NCI-H187 (cell line): ENCODE results near the gene SCD5.

Experiments
- DNase-seq, 2 experiments: peaks; one replicate each; lab custom pipeline; 2025; lab: John Stamatoyannopoulos, UW

The SCD5 gene

DNA sequence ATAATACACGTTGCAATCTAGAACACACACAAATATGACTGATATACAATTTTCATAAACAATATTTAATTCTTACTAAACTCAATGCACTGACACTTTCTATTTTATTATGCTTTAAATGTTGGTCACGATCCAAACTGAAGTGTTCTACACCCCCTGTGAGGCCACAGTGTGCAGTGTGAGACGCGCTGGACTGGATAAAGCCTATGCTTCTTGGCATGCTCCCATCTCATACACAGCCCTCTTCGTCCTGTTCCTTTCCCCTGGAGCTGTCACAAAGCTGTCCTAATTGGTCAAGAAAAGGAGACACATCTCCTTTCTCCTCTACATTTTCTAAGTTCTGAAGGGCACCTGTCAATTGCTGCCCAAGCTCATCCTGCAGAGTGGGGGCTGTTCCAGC lies 72.0 kb downstream of the SCD5 start:
- DNase-seq: no peak

DNA sequence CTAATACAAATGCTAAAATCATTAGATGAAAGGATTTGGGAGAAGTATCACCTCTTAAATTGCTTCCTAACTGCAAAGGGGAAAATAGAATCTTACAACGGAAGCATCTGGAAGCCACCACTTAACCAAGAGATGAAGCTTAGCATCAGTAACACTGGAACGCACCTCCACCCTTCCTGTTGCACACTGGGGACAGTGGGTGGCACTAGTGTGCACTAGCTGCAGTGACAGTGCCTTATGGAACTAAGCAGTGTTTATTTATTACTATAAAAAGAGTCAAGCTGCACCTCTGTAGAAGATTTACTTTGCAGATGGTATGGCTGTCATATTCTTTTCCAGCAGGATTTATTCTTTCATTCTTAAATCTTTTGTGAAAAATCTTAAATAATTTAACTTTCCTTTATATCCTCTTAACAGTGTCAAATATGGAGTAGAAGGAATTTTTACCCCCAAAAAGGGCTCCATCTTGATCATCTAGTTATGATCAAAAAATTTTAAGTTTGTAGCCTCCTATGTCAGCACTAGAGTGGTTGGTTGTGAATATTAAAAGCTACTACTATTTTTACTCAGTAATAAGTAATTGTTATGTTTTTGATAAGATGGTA lies 76.7 kb downstream of the SCD5 start:
- DNase-seq: peak in 1 of 2 experiments; percentile 10

DNA sequence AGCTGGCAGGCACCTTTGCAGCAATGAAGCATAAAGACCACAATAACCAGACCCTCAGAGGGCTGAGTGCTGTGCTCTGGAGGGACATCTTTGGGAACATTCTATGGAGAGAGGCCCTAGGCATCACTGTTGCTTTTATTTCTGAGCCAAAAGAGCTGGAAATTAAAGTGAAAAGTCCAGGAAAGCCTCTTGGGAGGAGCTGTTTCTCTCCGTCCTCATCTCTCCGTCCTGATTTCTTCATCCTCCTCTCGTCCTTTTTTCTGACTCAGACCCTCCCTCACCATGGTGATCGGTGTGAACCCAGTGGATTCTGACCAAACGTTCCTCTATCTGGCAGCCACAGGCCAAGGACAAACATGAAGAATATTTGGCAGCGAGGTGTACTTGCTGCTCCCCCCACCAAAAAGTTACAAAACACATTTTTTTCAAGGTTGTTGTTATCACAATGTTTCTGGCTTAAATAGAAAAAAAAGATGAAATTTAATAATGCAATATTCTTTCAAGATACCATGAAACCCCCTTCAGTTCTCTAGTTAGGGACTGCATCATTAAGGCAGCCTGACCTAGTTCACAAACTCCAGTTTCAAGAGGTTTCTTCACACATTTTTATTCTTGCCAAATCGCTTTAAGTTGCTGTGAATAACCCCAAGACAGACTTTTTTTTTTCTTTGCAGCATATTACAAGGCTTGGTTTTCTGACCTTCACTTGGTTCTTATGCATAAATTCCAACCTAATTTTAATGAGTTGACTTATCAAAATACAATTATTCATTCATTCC lies 80.2 kb downstream of the SCD5 start:
- no peak for DNase-seq

DNA sequence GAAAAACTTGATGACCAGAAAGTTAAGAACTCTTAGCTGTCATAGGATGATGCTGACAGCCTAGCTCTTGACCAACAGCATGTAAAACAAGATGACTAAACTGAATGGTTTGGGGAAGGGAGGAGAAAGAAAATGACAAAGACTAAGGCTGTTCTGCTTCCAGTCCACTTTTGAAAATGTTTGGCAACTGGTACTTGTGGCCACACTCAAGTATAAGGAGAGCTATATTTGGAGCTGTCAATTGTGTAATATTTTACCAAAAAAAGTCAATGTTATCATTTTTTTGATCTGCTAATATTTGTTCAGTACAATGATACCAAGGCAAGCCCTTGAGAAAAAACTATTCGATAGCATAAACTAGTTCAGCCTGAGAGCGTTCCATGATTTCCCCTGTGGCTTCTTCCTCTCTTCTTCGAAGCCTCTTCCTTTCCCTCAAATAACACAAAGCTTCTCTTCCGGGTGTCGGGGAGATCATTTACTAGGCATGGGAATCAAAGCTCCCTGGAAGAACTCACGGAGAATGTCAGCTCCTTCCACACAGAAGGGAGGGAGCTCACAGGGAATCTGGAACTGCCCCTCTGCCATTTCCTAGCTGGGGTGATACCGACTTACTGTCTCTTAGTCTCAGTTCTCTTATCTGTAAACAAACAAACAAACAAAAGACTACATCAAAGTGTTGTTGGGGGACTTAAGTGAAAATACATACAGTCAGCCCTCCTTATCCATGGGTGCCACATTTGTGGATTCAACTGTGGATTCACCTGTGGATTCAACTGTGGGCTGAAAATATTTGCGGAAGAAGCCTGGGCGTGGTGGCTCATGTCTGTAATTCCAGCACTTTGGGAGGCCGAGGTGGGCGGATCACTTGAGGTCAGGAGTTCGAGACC lies 82.6 kb downstream of the SCD5 start:
- DNase-seq: no peak

DNA sequence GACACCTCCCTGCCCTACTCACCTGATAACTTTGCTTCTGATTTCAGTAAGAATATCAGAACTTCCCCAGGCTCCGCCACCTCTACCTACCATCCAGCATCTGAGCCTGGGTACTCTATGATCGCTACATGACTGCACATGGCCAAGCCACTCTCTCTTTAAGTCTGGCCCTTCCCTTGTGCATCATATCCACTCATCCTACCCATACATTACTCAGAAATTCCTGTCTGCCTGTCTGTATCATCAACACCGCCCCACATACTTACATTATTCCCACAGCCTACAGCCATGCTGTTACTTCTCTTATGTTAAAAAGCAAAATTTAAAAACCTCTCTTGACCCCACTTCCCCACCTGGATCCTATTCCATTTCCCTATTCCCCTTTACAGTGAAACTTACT lies 84.7 kb downstream of the SCD5 start:
- no peak for DNase-seq

DNA sequence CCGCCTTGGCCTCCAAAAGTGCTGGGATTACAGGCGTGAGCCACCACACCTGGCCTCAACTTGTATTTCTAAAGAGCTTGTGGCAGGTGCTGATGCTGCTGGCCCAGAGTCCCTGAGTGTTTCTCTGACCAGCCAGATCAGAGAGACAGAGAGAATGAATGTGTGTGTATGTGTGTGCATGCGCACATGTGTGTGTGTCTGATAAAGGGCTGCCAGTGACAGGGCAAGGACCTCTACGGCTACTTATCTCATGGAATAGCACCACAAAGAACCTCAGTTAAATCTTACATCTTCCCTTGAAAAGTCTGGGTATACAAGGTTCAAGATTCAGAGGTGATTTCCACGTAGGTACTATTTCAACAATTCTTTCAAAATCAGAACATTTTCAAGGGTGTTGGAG lies 86.0 kb downstream of the SCD5 start:
- no peak for DNase-seq

- DNase-seq: no peak
These were observed 87.3 kb downstream of the SCD5 start for GRCh38 chr4:82711158-82711785.

GRCh38 chr4:82710197-82710929 lies 88.2 kb downstream of the SCD5 start:
- DNase-seq: no peak

DNA sequence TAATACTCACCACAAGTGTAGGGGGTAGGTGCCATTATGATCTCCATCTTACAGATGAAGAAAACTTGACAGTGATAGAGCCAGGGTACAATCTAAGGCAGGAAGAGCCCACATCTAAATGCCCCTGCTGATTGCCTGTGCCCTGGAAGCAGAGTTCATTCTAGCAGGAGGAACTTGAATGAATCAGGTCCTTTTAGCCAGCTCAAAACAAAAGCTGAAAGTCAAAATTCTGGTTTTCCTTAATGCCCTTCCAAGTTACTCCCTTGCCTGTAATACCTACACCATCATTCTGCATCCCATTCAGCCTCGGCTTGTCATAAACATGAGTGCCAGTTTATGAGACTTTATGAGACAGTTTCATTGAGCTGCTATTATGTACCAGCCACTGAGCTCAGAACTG lies 89.6 kb downstream of the SCD5 start:
- no peak for DNase-seq

DNA sequence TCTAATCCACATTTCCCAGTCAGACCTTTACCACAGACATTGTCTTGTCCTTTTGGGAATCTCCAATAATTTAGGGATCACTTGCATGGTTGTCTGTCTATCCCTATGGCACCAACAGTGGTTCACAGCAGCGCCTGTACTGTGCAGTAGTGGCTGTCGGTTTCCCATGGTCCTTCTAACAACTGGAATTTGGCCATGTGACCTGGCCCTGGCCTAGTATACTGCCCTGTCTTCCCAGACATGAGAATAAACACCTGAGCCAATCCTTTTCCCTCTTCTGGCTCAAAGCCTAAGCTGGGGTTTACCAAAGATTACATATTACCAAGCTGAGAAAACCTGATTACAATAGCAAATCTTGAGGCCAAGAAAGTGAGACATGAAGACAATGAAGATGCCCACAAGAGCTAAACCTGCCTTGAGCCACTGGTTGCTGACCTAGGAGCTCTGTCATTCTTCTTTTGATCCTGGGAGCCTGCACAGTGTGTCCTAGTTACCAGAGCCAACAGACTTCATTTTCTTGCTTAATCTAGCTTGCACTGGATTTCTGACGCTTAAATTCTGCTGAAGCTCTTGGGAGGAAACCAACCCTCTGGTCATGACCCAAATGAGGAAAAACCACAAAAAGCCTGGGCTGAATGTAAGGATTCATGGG lies 92.1 kb downstream of the SCD5 start:
- no peak for DNase-seq

- no peak for DNase-seq
These were observed 92.7 kb downstream of the SCD5 start for GRCh38 chr4:82705928-82706300.

- DNase-seq: no peak
These were observed 93.2 kb downstream of the SCD5 start for GRCh38 chr4:82705169-82705927.

- no peak for DNase-seq
These were observed 94.4 kb downstream of the SCD5 start for GRCh38 chr4:82704156-82704555.

DNA sequence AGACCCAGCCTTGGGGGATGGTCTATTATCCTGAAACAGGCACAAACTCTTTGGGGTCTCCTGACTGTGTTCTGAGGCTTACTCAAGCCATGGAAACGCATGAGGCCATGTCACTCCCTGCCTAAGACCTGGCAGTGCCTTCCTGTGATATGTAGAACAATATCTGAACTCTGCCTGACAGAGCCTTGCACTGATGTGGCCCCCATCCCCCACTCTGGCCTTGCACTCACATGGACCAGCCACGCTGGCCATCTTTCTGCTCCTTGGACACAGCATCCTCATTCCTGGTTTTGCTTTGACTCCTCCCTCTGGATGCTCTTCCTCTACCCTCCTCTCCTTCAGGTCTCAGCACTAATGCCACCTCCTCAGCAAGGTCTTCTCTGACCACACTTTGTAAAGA lies 100.2 kb downstream of the SCD5 start:
- no peak for DNase-seq

GRCh38 chr4:82697561-82697960 lies 101.0 kb downstream of the SCD5 start:
- no peak for DNase-seq

DNA sequence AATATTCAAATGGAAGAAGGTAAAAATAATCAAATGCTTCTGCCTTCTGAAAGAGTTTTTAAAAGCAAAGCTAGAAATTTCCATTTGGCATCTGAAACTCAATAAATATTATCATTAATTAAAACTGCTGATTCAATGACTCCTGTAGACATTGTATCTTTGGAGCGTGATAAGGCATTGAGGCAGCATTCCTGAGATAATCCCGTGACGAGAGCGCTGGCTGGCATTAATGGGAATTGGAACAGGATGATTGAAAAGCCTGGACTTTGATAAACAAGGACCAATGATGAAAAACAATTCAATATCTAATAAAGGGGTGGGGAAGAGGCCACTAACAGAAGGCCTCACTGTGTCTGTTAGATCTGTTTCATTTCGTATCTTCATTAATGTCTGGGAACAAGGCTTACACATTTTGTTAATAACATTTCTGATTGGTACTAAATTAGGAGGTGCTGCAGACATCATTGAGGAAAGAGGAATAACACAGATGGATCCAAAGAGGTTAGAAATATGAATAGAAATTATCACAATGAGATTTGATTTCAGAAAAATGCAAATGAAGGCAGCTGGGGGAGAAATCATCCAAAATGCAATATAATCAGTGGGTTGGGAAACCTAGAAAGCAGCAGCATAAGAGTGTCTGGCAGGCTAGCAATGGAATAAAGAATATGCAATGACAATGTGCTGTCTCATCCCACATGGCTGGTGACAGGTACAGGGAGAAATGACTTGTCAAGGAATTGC lies 102.3 kb downstream of the SCD5 start:
- DNase-seq: no peak

DNA sequence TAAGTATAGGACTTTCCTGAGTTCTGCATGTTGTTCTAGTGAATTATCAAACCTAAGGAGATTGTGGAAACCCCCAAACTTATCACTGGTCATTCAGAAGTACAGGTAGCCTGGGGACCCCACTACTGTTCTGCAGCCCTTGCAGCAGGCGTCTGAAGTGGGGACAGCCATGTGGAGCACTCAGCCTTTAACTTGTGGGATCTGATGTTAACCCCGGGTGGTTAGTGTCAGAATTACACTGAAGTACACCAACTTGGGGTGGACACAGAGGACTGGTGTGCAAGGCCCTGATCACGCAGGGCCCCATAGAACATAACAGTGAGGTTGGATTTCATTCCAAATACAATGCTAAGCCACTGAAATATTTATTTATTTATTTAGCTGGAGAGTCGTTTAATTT lies 103.7 kb downstream of the SCD5 start:
- no peak for DNase-seq

GRCh38 chr4:82694046-82694445 lies 104.5 kb downstream of the SCD5 start:
- DNase-seq: no peak

DNA sequence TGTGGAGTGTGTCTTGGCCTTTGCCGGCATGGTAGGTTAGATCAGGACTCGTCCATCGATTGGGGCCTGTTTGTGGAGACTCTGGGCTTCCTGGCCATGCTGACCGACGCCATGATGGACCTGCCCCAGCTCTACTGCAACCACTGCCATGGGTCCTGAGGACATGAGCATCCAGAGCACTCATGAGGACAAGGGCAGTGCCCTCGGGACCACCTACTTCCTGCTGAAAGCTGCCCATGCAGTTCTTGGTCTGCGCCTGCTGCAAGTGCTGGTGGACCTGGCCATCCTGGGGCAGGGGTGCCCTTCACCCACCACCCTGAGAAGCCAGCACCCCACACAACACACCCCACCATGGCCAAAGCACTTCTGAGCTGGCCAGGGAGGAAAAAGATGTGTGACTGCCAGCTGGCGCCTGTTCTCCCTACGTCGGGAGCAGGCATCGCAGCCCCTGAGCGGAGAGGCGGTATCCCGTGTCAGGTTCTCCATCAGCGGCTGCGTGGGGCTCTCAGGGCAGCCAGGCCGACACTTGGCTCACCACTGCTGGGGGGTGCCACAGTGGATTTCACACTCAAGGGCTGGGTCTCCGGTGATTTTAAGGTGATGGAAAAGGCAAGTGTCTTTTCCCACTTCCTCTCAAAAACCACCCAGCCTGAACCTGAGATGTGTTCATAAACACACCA lies 106.4 kb downstream of the SCD5 start:
- DNase-seq: no peak
